Skin epidermis (tissue), 12 donors: ENCODE measurements around the gene ARL11.

Source experiments
- H3K27ac ChIP-seq, 21 experiments: fragments of 200-600 bp; sonication (generic) in 11 of 21; one replicate each; pipeline ENCODE4 v1.5.0; 2020; ENCODE audit warnings: mild to moderate bottlenecking in 3 of 21, inconsistent platforms in 2 of 21, moderate library complexity in 2 of 21
- H3K4me3 ChIP-seq, 7 experiments: fragments of 200-600 bp; sonication (generic) in 2 of 7; one replicate each; pipeline ENCODE4 v1.5.0; 2020; ENCODE audit warnings: inconsistent platforms in 2 of 7, mild to moderate bottlenecking in 2 of 7, moderate library complexity in 1 of 7

Gene ARL11

DNA sequence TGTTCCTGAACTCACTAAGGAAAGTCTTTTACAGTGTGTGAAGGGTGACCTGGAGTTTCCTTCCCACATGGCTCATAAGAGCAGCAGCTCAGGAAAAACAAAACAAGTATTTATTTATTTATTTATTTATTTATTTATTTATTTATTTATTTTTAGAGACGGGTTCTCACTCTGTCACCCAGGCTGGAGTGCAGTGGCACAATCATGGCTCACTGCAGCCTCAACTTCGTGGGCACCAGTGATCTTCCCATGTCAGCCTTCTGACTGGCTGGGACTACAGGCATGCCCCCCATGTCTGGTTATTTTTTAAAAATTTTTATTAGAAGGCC lies 10.4 kb downstream of the ARL11 start:
- no peak overlapping the region for H3K4me3 ChIP-seq
- peak overlapping the region in 1 of 21 experiments; percentile 41 for H3K27ac ChIP-seq

DNA sequence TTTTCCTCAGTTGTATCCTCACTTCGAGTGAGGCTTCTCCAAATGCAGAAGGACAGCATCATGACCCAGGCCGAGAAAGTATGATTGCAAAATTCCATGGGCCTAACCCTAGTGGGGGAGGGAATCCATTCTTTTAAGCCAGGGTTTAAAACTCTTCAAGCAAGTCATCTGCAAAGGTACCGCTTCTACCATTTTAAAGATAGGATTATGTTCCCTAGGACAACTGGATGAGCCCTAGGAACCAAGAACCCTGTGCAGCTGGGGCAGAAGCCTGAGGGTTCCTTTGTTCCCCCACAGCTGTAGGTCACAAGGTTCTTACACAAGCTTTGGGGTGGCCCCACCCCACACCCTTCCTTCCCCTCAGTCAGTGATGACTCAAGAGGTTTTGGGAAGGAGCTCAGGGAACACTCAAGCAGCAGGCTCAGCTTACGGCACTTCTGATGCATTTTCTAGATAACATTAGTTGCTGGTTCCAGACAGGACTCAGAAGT lies 13.5 kb downstream of the ARL11 start:
- no peak overlapping the region for H3K4me3 ChIP-seq
- H3K27ac ChIP-seq: peak overlapping the region in 17 of 21 experiments; percentile 9 to 82 (median 55)

- Histone ChIP-seq H3K27ac (peak overlapping the region in 5 of 21 experiments; percentile 46 to 82 (median 74)), H3K4me3 (no peak overlapping the region)
Measured at GRCh38 chr13:49643035-49643646, 14.8 kb downstream of the ARL11 start.

DNA sequence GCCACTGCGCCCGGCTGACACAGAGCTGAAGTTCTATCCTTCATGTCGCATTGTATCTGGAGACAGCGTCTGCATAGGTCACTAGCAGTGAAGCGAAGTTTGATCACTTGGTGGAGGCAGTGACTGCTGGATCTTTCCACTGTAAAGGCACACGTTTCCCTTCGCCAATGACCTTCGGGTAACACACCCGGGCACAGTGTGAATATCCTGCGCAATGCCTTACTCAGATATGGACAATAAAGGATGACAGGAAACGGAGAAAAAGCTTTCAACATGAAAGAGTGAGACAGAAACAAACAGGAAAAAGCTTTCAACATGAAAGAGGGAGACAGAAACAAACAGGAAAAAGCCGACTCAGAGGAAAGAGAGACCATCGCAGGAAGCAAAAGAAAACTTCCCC lies 17.1 kb downstream of the ARL11 start:
- H3K4me3 ChIP-seq: no peak overlapping the region
- no peak overlapping the region for H3K27ac ChIP-seq

DNA sequence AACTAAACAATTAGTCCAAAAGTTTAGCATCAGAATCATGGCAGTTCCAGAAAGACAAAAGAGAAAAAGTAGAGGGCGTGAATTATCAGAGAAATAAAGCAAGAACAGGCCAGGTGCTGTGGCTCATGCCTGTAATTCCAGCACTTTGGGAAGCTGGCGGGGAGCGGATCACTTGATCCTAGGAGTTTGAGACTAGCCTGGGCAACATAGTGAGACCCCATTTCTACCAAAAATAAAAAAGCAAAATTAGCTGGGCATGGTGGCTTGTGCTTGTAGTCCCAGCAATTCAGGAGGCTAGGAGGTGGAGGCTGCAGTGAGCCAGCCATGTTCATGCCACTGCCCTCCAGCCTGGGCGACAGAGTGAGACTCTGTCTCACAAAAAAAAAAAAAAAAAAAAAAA lies 18.4 kb downstream of the ARL11 start:
- Histone ChIP-seq H3K4me3 (no peak overlapping the region), H3K27ac (no peak overlapping the region)

DNA sequence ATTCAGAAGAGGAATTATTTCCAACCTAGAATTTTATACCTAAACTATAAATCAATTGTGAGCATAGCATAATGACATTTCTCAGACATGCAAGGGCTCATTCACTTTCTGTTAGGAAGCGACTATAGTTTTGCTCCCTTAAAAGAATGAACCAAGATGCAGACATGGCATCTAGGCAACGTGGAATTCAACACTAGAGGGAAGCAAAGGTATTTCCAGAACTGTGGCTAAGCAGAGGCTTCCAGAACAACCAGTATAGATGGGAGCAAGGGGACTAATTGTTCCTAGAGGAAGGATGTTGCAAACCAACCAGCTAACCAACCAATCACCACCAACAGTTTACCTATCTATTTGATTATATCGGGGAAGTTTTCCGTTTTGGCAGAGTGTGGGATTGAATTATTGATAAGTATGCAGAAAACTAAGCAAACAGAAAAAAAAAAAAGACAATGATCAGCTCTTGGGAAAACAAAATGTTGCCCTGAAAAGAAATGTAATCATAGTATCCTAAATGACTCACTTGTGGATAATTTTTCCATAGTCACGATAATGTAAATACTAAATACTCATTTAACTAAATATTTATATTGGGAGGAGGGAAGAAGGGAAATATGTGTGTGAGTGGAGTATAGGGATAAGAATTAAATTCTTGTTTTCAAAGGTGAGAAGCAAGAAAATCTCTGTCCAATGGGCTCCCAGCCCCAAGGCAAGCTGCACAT lies 21.1 kb downstream of the ARL11 start:
- Histone ChIP-seq H3K4me3 (no peak overlapping the region), H3K27ac (no peak overlapping the region)

DNA sequence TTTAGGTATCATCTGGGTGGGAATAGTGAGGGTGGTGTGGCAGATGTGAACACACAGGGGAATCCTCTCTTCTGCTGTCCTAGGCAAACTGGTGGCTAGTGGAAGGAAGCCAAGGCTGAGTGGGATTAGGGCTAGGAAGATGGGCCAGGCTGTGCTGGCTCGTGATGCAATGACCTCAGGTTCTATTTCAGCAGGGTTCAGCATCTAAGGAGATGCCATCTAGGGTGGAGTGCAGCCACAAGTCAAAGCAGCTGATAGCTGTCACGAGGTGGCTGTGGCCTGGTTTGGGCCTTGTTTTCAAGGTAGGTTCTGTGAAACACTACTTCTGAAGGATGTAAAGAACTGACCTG lies 21.6 kb downstream of the ARL11 start:
- Histone ChIP-seq H3K4me3 (no peak overlapping the region), H3K27ac (no peak overlapping the region)

GRCh38 chr13:49651570-49652354 lies 23.5 kb downstream of the ARL11 start:
- no peak overlapping the region for H3K27ac ChIP-seq
- H3K4me3 ChIP-seq: no peak overlapping the region

- Histone ChIP-seq H3K27ac (no peak overlapping the region), H3K4me3 (no peak overlapping the region)
Measured at GRCh38 chr13:49652355-49653305, 24.3 kb downstream of the ARL11 start.

DNA sequence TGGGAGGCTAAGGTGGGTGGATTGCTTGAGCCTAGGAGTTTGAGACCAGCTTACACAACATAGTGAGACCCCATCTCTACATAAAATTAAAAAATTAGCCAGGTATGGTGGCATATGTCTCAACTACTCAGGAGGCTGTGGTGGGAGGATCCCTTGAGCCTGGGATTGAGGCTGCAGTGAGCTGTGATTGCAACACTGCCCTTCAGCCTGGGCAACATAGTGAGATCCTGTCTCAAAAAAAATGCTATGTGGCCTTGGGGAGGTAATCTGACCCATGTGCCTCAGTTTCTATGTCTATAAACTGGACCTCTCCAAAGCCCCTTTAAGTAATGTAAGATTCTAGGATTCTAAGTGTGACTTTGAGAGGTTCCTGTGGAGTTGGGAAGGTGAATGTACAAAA lies 25.2 kb downstream of the ARL11 start:
- no peak overlapping the region for H3K4me3 ChIP-seq
- no peak overlapping the region for H3K27ac ChIP-seq

DNA sequence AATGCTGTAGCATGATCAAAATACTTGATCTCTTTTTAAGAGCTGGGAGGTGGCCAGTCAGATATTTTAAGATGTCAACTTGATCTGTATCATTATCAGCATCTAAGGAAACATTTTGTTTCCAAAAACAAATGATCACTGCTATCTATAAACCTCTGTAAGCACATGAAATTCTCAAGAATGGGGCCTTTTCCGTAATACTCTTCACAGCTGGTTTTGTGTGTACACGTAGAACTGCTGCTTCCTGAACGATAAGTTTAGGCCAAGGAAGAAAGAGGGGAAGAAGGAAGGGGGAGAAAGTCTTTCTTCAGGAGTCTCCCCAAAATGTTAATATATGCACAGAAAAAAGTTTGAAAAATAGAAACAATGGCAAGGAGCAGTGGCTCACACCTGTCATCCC lies 25.7 kb downstream of the ARL11 start:
- H3K27ac ChIP-seq: no peak overlapping the region
- H3K4me3 ChIP-seq: no peak overlapping the region

DNA sequence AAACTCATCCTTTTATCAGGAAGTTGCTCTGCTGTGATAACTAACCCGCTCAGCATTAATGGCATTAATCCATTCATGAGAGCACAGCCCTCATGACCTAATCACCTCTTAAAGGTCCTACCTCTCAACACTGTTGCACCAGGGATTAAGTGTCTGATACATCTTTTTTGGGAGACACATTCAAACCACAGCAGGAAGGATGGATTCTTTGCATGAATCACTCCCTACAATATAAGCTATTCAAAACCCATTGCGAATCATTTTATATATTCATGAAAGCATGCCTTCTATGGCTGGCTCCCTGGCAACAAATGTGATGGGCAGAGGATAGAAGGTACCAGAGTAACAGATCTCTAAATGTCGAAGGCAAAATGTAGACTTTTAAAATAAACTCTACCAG lies 27.6 kb downstream of the ARL11 start:
- no peak overlapping the region for H3K4me3 ChIP-seq
- no peak overlapping the region for H3K27ac ChIP-seq

- H3K27ac ChIP-seq: no peak overlapping the region
- no peak overlapping the region for H3K4me3 ChIP-seq
Measured at GRCh38 chr13:49657241-49657641, 28.9 kb downstream of the ARL11 start.

- H3K4me3 ChIP-seq: no peak overlapping the region
- H3K27ac ChIP-seq: no peak overlapping the region
Measured at GRCh38 chr13:49664606-49665005, 36.3 kb downstream of the ARL11 start.

DNA sequence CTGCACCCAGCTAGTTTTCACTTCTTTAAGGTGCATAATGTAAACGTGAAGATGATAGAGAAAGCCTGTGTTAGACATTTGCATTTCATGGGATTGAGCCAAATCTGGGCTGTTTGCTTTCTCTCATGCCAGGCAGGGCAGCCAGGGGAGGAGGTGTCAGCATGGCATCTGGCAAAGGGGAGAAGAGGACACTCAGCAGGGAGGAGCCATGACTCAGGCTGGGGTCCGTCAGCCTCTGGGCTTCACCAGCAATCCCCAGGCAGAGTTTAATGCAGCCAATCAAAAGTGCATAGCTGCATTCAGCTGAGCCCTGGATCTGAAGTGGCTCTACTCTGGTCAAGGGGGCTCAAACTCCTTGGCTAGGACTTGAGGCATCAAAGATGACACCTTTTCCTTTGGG lies 39.5 kb downstream of the ARL11 start:
- no peak overlapping the region for H3K4me3 ChIP-seq

GRCh38 chr13:49669735-49670309 lies 41.5 kb downstream of the ARL11 start:
- no peak overlapping the region for H3K27ac ChIP-seq
- H3K4me3 ChIP-seq: no peak overlapping the region

More for the DNA sequence above, 39.5 kb downstream of the ARL11 start:
- no peak overlapping the region for H3K27ac ChIP-seq

DNA sequence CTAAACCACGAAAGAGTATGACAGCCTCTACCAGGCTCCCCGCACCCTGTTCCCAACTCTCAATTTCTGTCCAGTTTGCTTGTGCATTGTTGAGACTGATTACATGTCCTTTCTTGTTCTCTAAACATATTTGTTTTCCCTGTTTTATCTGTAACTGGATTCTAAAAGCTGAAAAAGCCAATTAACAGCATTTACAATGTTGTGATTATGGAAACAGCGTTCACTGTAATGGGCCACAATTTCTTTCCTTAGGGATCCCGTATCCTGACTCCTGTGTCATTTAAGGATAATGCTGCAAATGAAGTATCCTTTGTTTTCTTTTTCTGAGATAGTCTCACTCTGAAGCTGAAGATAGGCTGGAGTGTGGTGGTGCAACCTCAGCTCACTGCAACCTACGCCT lies 42.5 kb downstream of the ARL11 start:
- Histone ChIP-seq H3K27ac (no peak overlapping the region), H3K4me3 (no peak overlapping the region)

DNA sequence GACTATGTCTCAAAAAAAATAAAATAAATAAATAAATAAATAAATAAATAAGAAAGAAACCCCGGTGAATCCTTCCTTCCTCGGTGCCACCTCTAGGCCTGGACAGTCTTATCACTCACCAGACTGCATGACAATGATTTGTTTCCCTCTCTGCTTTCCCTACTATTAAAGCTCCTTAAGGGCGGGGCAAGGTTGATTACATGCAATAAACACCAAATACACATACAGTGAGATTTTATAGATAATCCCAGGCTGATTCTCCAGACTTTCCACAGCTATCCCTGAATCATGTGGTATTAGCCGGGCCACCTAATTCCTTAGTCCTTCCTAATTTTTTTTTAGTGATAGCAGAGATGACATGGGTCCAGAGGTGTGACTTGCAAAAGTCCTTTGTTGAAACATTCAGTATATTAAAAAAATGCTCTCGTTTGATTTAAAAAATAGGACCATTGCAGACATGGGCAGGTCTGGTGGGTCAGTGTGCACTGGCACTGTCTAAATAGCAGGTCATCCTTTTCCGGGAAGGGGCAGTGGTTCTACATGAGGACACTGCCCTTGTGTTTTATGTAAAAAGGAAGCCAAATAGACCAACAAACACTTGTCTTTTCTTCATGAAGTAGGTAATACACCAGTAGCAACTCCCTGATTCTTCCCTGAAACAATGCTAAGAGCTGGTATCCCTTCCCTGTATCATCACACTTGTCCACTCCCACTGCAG lies 48.4 kb downstream of the ARL11 start:
- no peak overlapping the region for H3K4me3 ChIP-seq

More for the DNA sequence above, 48.4 kb downstream of the ARL11 start:
- no peak overlapping the region for H3K27ac ChIP-seq
